H9 (cell line): ENCODE measurements around the gene ATP7B. TPM values are rescaled to one million over a fixed set of nuclear protein-coding genes. Genes with fewer than 3 reads are reported as not detected.

Experiments used
- DNase-seq: peaks from one replicate; pipeline ENCODE4 v3.0.0-alpha.2; 2017
- H2AFZ ChIP-seq: one replicate; pipeline ENCODE4 v1.6.1; 2013; ENCODE audit warnings: mild to moderate bottlenecking, low read length, control low read depth, moderate library complexity
- H2AK5ac ChIP-seq: 2 replicates; pipeline ENCODE4 v1.6.1; 2013; ENCODE audit warnings: low read length, control low read depth, mixed read lengths; ENCODE audit not compliant: insufficient read length
- H2BK120ac ChIP-seq: one replicate; pipeline ENCODE4 v1.6.1; 2013; ENCODE audit warnings: low read depth, mild to moderate bottlenecking, low read length, control low read depth, inconsistent platforms; ENCODE audit not compliant: poor library complexity, severe bottlenecking
- H2BK12ac ChIP-seq: 2 replicates; pipeline ENCODE4 v1.6.1; 2013; ENCODE audit warnings: low read length, control low read depth, mixed read lengths, low read depth; ENCODE audit not compliant: insufficient read length
- H2BK15ac ChIP-seq: 2 replicates; pipeline ENCODE4 v1.6.1; 2013; ENCODE audit warnings: low read depth, low read length, control low read depth
- H2BK20ac ChIP-seq: one replicate; pipeline ENCODE4 v1.6.1; 2013; ENCODE audit warnings: low read depth, mild to moderate bottlenecking, low read length, control low read depth, inconsistent platforms; ENCODE audit not compliant: poor library complexity, severe bottlenecking
- H2BK5ac ChIP-seq: 2 replicates; pipeline ENCODE4 v1.6.1; 2013; ENCODE audit warnings: low read length, control low read depth, mixed read lengths; ENCODE audit not compliant: insufficient read length
- H3K14ac ChIP-seq: 2 replicates; pipeline ENCODE4 v1.6.1; 2013; ENCODE audit warnings: low read length, control low read depth; ENCODE audit not compliant: insufficient read depth
- H3K18ac ChIP-seq: 2 replicates; pipeline ENCODE4 v1.6.1; 2013; ENCODE audit warnings: low read depth, mild to moderate bottlenecking, mixed read lengths, low read length, control low read depth; ENCODE audit not compliant: insufficient read length
- H3K23ac ChIP-seq: 2 replicates; pipeline ENCODE4 v1.6.1; 2013; ENCODE audit warnings: low read length, control low read depth, mixed read lengths, low read depth; ENCODE audit not compliant: insufficient read length
- H3K23me2 ChIP-seq: 2 replicates; pipeline ENCODE4 v1.6.1; 2013; ENCODE audit warnings: low read depth, mild to moderate bottlenecking, mixed read lengths, low read length, control low read depth; ENCODE audit not compliant: insufficient read length, poor library complexity, severe bottlenecking
- H3K27ac ChIP-seq: 2 replicates; pipeline ENCODE4 v1.5.1; 2013; ENCODE audit warnings: low read length, control low read depth, mixed read lengths, low read depth; ENCODE audit not compliant: insufficient read length
- H3K27me3 ChIP-seq: 2 replicates; pipeline ENCODE4 v1.6.1; 2013; ENCODE audit warnings: low read length, control low read depth, inconsistent platforms; ENCODE audit not compliant: insufficient read depth
- H3K4ac ChIP-seq: 2 replicates; pipeline ENCODE4 v1.6.1; 2013; ENCODE audit warnings: low read depth, mild to moderate bottlenecking, control low read depth, inconsistent platforms, low read length, moderate library complexity
- H3K4me1 ChIP-seq: 2 replicates; pipeline ENCODE4 v1.6.1; 2013; ENCODE audit warnings: low read length, control low read depth, inconsistent platforms; ENCODE audit not compliant: insufficient read depth
- H3K4me2 ChIP-seq: 2 replicates; pipeline ENCODE4 v1.6.1; 2013; ENCODE audit warnings: low read length, control low read depth, mixed read lengths; ENCODE audit not compliant: insufficient read length, insufficient read depth
- H3K56ac ChIP-seq: 2 replicates; pipeline ENCODE4 v1.6.1; 2013; ENCODE audit warnings: low read depth, mild to moderate bottlenecking, mixed read lengths, low read length, control low read depth; ENCODE audit not compliant: insufficient read length
- H3K79me1 ChIP-seq: 2 replicates; pipeline ENCODE4 v1.6.1; 2013; ENCODE audit warnings: low read depth, mild to moderate bottlenecking, moderate library complexity, low read length, control low read depth, inconsistent platforms; ENCODE audit not compliant: insufficient read depth, poor library complexity, severe bottlenecking
- H3K79me2 ChIP-seq: 2 replicates; pipeline ENCODE4 v1.6.1; 2013; ENCODE audit warnings: low read length, control low read depth, inconsistent platforms; ENCODE audit not compliant: insufficient read depth
- H3K9ac ChIP-seq: 2 replicates; pipeline ENCODE4 v1.6.1; 2013; ENCODE audit warnings: low read length, control low read depth, mixed read lengths; ENCODE audit not compliant: insufficient read length; ENCODE audit errors: extremely low read depth
- H3K9me3 ChIP-seq: one replicate; pipeline ENCODE4 v1.6.1; 2013; ENCODE audit warnings: low read depth, low read length, inconsistent platforms; ENCODE audit not compliant: control insufficient read depth
- H3T11ph ChIP-seq: one replicate; pipeline ENCODE4 v1.6.1; 2013; ENCODE audit warnings: mild to moderate bottlenecking, low read length, control low read depth, inconsistent platforms
- H4K20me1 ChIP-seq: one replicate; pipeline ENCODE4 v1.6.1; 2013; ENCODE audit not compliant: control insufficient read depth, insufficient read length, insufficient read depth
- H4K5ac ChIP-seq: 2 replicates; pipeline ENCODE4 v1.6.1; 2013; ENCODE audit warnings: low read depth, mild to moderate bottlenecking, mixed read lengths, low read length, control low read depth; ENCODE audit not compliant: insufficient read length
- H4K8ac ChIP-seq: replicated peaks from 2 replicates; pipeline ENCODE4 v1.6.1; 2013; ENCODE audit warnings: low read length, control low read depth, mixed read lengths, low read depth; ENCODE audit not compliant: insufficient read length
- H4K91ac ChIP-seq: 2 replicates; pipeline ENCODE4 v1.6.1; 2013; ENCODE audit warnings: low read depth, mild to moderate bottlenecking, moderate library complexity, mixed read lengths, low read length, control low read depth; ENCODE audit not compliant: insufficient read length
- H3K27ac Mint-ChIP-seq, 3 experiments: 2 replicates in 2 of 3; 3 replicates in 1 of 3; pipeline ENCODE4 v1.8.0; 2020 to 2021; ENCODE audit warnings: mixed read lengths in 3 of 3, mild to moderate bottlenecking in 1 of 3, moderate library complexity in 1 of 3
- H3K27me3 Mint-ChIP-seq: 2 replicates; pipeline ENCODE4 v1.8.0; 2021; ENCODE audit warnings: low read depth, mild to moderate bottlenecking, moderate library complexity, mixed read lengths
- H3K36me3 Mint-ChIP-seq, 3 experiments: 2 replicates in 2 of 3; 3 replicates in 1 of 3; pipeline ENCODE4 v1.8.0; 2020 to 2021; ENCODE audit warnings: low read depth in 3 of 3, mixed read lengths in 3 of 3; ENCODE audit not compliant: insufficient read depth in 1 of 3
- H3K4me1 Mint-ChIP-seq, 2 experiments: 2 replicates each; pipeline ENCODE4 v1.8.0; 2020; ENCODE audit warnings: mixed read lengths in 2 of 2
- H3K4me3 Mint-ChIP-seq, 2 experiments: 2 replicates in 1 of 2; 3 replicates in 1 of 2; pipeline ENCODE4 v1.8.0; 2020 to 2021; ENCODE audit warnings: mild to moderate bottlenecking in 2 of 2, mixed read lengths in 2 of 2, moderate library complexity in 1 of 2
- H3K9me3 Mint-ChIP-seq, 2 experiments: 2 replicates in 1 of 2; 3 replicates in 1 of 2; pipeline ENCODE4 v1.8.0; 2020; ENCODE audit warnings: mild to moderate bottlenecking in 2 of 2, mixed read lengths in 2 of 2, moderate library complexity in 1 of 2
- WGBS: extraction: QIAGEN DNeasy Blood & Tissue Kit; methylation state at CpG from one replicate; pipeline ENCODE4 v1.1.7; 2013; ENCODE audit warnings: missing lambda C conversion rate, low lambda C conversion rate, mixed read lengths; ENCODE audit not compliant: insufficient read length; ENCODE audit errors: extremely low coverage; 5-methylcytosine and 5-hydroxymethylcytosine counted together
- total RNA-seq: library from RNA; stranded (reverse); gene quantifications from 2 replicates; pipeline ENCODE4 v1.2.1, GENCODE V29; 2021
- TF ChIP-seq, protein P1 (sequence below): fragments of 200-600 bp; sonication (generic); conservative IDR thresholded peaks from 3 replicates; pipeline ENCODE4 v1.8.0; 2021; ENCODE audit warnings: antibody characterized with exemption, mild to moderate bottlenecking

ATP7B gene
- total RNA-seq, 1 experiment from 2014 or later, result 5.8 TPM

DNA sequence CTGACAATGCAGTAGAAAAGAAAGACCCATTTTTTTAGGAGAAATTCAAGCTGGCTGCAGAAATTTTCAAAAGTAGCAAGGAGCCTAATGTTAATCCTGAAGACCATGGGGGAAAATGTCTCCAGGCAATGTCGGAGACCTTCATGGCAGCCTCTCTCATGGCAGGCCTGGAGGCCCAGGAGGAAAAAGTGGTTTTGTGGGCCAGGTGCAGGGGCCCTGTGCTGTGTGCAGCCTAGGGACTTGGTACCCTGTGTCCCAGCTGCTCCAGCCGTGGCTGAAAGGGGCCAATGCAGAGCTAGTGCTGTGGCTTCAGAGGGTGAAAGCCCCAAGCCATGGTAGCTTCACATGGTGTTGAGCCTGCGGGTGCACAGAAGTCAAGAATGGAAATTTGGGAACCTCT is 5.0 kb upstream of the ATP7B start:
- Mint-ChIP-seq H3K4me1 (peaks cover 0 to 4% of the 10 kb centered on the region in 2 experiments; a peak in 1 of 4 replicates), H3K9me3 (peaks cover 6 to 8% of the 10 kb centered on the region in 2 experiments), H3K27me3 (peaks cover under 1% of the 10 kb centered on the region), H3K27ac (no peak overlapping the region), H3K4me3 (no peak overlapping the region), H3K36me3 (peaks cover 40 to 58% (median 54%) of the 10 kb centered on the region in 3 experiments)
- no peak overlapping the region for H2BK15ac ChIP-seq
- H3K4me2 ChIP-seq, result no peak overlapping the region
- no peak overlapping the region for H4K5ac ChIP-seq
- H3K4me1 ChIP-seq, result no peaks in the 10 kb centered on the region
- H2BK20ac ChIP-seq, result no peak overlapping the region
- no peak overlapping the region for H3K9ac ChIP-seq
- no peaks in the 10 kb centered on the region for H3K9me3 ChIP-seq
- no peak overlapping the region for H2AFZ ChIP-seq
- H3K23ac ChIP-seq, result no peak overlapping the region
- TF ChIP-seq, protein P1, sequence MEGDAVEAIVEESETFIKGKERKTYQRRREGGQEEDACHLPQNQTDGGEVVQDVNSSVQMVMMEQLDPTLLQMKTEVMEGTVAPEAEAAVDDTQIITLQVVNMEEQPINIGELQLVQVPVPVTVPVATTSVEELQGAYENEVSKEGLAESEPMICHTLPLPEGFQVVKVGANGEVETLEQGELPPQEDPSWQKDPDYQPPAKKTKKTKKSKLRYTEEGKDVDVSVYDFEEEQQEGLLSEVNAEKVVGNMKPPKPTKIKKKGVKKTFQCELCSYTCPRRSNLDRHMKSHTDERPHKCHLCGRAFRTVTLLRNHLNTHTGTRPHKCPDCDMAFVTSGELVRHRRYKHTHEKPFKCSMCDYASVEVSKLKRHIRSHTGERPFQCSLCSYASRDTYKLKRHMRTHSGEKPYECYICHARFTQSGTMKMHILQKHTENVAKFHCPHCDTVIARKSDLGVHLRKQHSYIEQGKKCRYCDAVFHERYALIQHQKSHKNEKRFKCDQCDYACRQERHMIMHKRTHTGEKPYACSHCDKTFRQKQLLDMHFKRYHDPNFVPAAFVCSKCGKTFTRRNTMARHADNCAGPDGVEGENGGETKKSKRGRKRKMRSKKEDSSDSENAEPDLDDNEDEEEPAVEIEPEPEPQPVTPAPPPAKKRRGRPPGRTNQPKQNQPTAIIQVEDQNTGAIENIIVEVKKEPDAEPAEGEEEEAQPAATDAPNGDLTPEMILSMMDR, result no peak
- no peak overlapping the region for H2BK12ac ChIP-seq
- no peak for DNase-seq
- H4K8ac ChIP-seq, result no peak overlapping the region
- peaks cover 12% of the 10 kb centered on the region; the same call in 1 of the 2 replicates for H3K79me2 ChIP-seq
- H3K4ac ChIP-seq, result no peak overlapping the region
- H4K20me1 ChIP-seq, result no peaks in the 10 kb centered on the region
- H2BK120ac ChIP-seq, result no peak overlapping the region
- peaks cover 2% of the 10 kb centered on the region for H3K79me1 ChIP-seq
- H3K27me3 ChIP-seq, result no peaks in the 10 kb centered on the region
- H2AK5ac ChIP-seq, result no peak overlapping the region
- no peak overlapping the region for H3K18ac ChIP-seq
- H3K23me2 ChIP-seq, result peaks cover 2% of the 10 kb centered on the region
- H3T11ph ChIP-seq, result no peak overlapping the region
- H2BK5ac ChIP-seq, result no peak overlapping the region
- no peak overlapping the region for H3K27ac ChIP-seq
- no CpG with 5 or more reads among the region's 3 CpGs for WGBS
- H4K91ac ChIP-seq, result no peak overlapping the region
- no peak overlapping the region for H3K14ac ChIP-seq
- H3K56ac ChIP-seq, result no peak overlapping the region
